Measurements from ENCODE around the gene ZNF446. TPM values are rescaled to one million over a fixed set of nuclear protein-coding genes. Genes with fewer than 3 reads are reported as not detected.
A peak's percentile ranks its signal among the peaks of the same experiment; 100 is the strongest.
"Not testable (repeated sequence)": the region's sequence is repeated elsewhere in the genome, so short reads cannot be mapped to it uniquely, and the experiment has no call there.

ZNF446 gene
- total RNA-seq, 2 experiments from 2014 or later, result 10.9 TPM

- DNase-seq, result no peak
- peak; percentile 2 for ATAC-seq (ENCODE audit: low read depth)
- Mint-ChIP-seq H3K36me3 (no peaks in the 10 kb centered on the region), H3K4me3 (peak overlapping the region; percentile 97), H3K27me3 (no peaks in the 10 kb centered on the region), H3K4me1 (peaks cover 18% of the 10 kb centered on the region), H3K9me3 (no peaks in the 10 kb centered on the region), H3K27ac (peak overlapping the region; percentile 100)
- POLR2A ChIA-PET, result interaction anchor here (1.0 to 2.4 kb wide), 9 partner anchors 8 to 128 kb away, joined by 3 to 11 read pairs (median 4); partner anchors contain the start of genes ZBTB45, ZNF324 and ZNF497
Measured at GRCh38 chr19:58474997-58475713, 997 bp upstream of the ZNF446 start.

GRCh38 chr19:58476498-58477015 lies 405 bp downstream of the ZNF446 start:
- POLR2A ChIA-PET, result interaction anchor here (0.6 to 2.4 kb wide), 10 partner anchors 9 to 150 kb away, joined by 3 to 10 read pairs (median 4); partner anchors contain the start of genes TRIM28, ZBTB45 and ZSCAN22
- Mint-ChIP-seq H3K4me1 (peaks cover 18% of the 10 kb centered on the region), H3K27ac (peak overlapping the region; percentile 100), H3K9me3 (no peaks in the 10 kb centered on the region), H3K4me3 (peak overlapping the region; percentile 97), H3K27me3 (no peaks in the 10 kb centered on the region), H3K36me3 (no peaks in the 10 kb centered on the region)
- ATAC-seq (ENCODE audit: low read depth) (peak; percentile 5), DNase-seq (no peak)

- Mint-ChIP-seq H3K4me1 (peaks cover 19% of the 10 kb centered on the region), H3K27ac (peak overlapping the region; percentile 100), H3K9me3 (no peaks in the 10 kb centered on the region), H3K27me3 (no peaks in the 10 kb centered on the region), H3K4me3 (peak overlapping the region; percentile 97), H3K36me3 (peaks cover 1% of the 10 kb centered on the region)
- ATAC-seq (ENCODE audit: low read depth), result no peak
- POLR2A ChIA-PET, result interaction anchor here (1.0 to 2.4 kb wide), 6 partner anchors 10 to 150 kb away, joined by 3 to 7 read pairs (median 4); partner anchors contain the start of gene ZSCAN22
- DNase-seq, result no peak
Measured at GRCh38 chr19:58477130-58477529, 978 bp downstream of the ZNF446 start.

- no peak for ATAC-seq (ENCODE audit: low read depth)
- POLR2A ChIA-PET, result no interaction called here
- Mint-ChIP-seq H3K27me3 (no peaks in the 10 kb centered on the region), H3K36me3 (peaks cover 2% of the 10 kb centered on the region), H3K27ac (peak overlapping the region; percentile 51), H3K9me3 (no peaks in the 10 kb centered on the region), H3K4me1 (peaks cover 22% of the 10 kb centered on the region), H3K4me3 (no peak overlapping the region)
- DNase-seq, result no peak
Measured at GRCh38 chr19:58477871-58478270, 1.7 kb downstream of the ZNF446 start.

- H3K36me3 Mint-ChIP-seq, result peaks cover 4% of the 10 kb centered on the region
- ATAC-seq (ENCODE audit: low read depth) (no peak), DNase-seq (no peak)
- no peak overlapping the region for H3K4me3 Mint-ChIP-seq
- H3K27me3 Mint-ChIP-seq, result no peaks in the 10 kb centered on the region
- H3K4me1 Mint-ChIP-seq, result peaks cover 20% of the 10 kb centered on the region
- H3K27ac Mint-ChIP-seq, result no peak overlapping the region
- POLR2A ChIA-PET, result no interaction called here
- no peaks in the 10 kb centered on the region for H3K9me3 Mint-ChIP-seq
Measured at GRCh38 chr19:58479303-58479702, 3.2 kb downstream of the ZNF446 start.

GRCh38 chr19:58479736-58480480 lies 3.8 kb downstream of the ZNF446 start:
- H3K27ac Mint-ChIP-seq, result no peak overlapping the region
- peaks cover 4% of the 10 kb centered on the region for H3K36me3 Mint-ChIP-seq
- no peaks in the 10 kb centered on the region for H3K9me3 Mint-ChIP-seq
- POLR2A ChIA-PET, result no interaction called here
- H3K4me1 Mint-ChIP-seq, result peaks cover 16% of the 10 kb centered on the region
- ATAC-seq (ENCODE audit: low read depth), result no peak
- H3K4me3 Mint-ChIP-seq, result no peak overlapping the region
- DNase-seq, result no peak
- H3K27me3 Mint-ChIP-seq, result no peaks in the 10 kb centered on the region

- no peaks in the 10 kb centered on the region for H3K9me3 Mint-ChIP-seq
- H3K4me1 Mint-ChIP-seq, result peaks cover 12% of the 10 kb centered on the region
- no peak overlapping the region for H3K27ac Mint-ChIP-seq
- POLR2A ChIA-PET, result no interaction called here
- no peak for DNase-seq
- no peak for ATAC-seq (ENCODE audit: low read depth)
- H3K4me3 Mint-ChIP-seq, result no peak overlapping the region
- peaks cover 4% of the 10 kb centered on the region for H3K36me3 Mint-ChIP-seq
- H3K27me3 Mint-ChIP-seq, result no peaks in the 10 kb centered on the region
Measured at GRCh38 chr19:58480481-58480830, 4.3 kb downstream of the ZNF446 start.

- Mint-ChIP-seq H3K4me3 (no peak overlapping the region), H3K27ac (no peak overlapping the region), H3K27me3 (no peaks in the 10 kb centered on the region), H3K36me3 (peaks cover 4% of the 10 kb centered on the region), H3K4me1 (peaks cover 12% of the 10 kb centered on the region), H3K9me3 (no peaks in the 10 kb centered on the region)
- POLR2A ChIA-PET, result interaction anchor here (0.8 kb wide), 1 partner anchor 18 kb away, joined by 3 read pairs; no protein-coding TSS in a partner anchor
- ATAC-seq (ENCODE audit: low read depth) (no peak), DNase-seq (no peak)
Measured at GRCh38 chr19:58480831-58481230, 4.7 kb downstream of the ZNF446 start.

GRCh38 chr19:58482372-58482771 lies 6.2 kb downstream of the ZNF446 start:
- POLR2A ChIA-PET, result no interaction called here
- Mint-ChIP-seq H3K4me3 (no peak overlapping the region), H3K36me3 (peaks cover 4% of the 10 kb centered on the region), H3K4me1 (peaks cover 6% of the 10 kb centered on the region), H3K27me3 (no peaks in the 10 kb centered on the region), H3K9me3 (no peaks in the 10 kb centered on the region), H3K27ac (peak overlapping the region; percentile 62)
- no peak for ATAC-seq (ENCODE audit: low read depth)
- DNase-seq, result no peak

- DNase-seq, result no peak
- Mint-ChIP-seq H3K27ac (no peak overlapping the region), H3K4me1 (peaks cover 3% of the 10 kb centered on the region), H3K4me3 (no peak overlapping the region), H3K27me3 (no peaks in the 10 kb centered on the region), H3K9me3 (no peaks in the 10 kb centered on the region), H3K36me3 (peaks cover 4% of the 10 kb centered on the region)
- POLR2A ChIA-PET, result no interaction called here
- no peak for ATAC-seq (ENCODE audit: low read depth)
Measured at GRCh38 chr19:58483776-58484175, 7.6 kb downstream of the ZNF446 start.

GRCh38 chr19:58484349-58484748 lies 8.2 kb downstream of the ZNF446 start:
- ATAC-seq (ENCODE audit: low read depth); POLR2A ChIA-PET; H3K27ac Mint-ChIP-seq: not testable (repeated sequence)

GRCh38 chr19:58491393-58491792 lies 15.2 kb downstream of the ZNF446 start:
- DNase-seq (no peak), ATAC-seq (ENCODE audit: low read depth) (no peak)
- Mint-ChIP-seq H3K4me1 (peaks cover 5% of the 10 kb centered on the region), H3K4me3 (no peak overlapping the region), H3K27ac (no peak overlapping the region), H3K36me3 (no peaks in the 10 kb centered on the region), H3K9me3 (no peaks in the 10 kb centered on the region), H3K27me3 (no peaks in the 10 kb centered on the region)
- POLR2A ChIA-PET, result no interaction called here

More at GRCh38 chr19:58484349-58484748, 8.2 kb downstream of the ZNF446 start:
- not testable (repeated sequence) for H3K9me3 Mint-ChIP-seq, H3K36me3 Mint-ChIP-seq, H3K4me3 Mint-ChIP-seq, H3K4me1 Mint-ChIP-seq, DNase-seq, H3K27me3 Mint-ChIP-seq

GRCh38 chr19:58492265-58492664 lies 16.1 kb downstream of the ZNF446 start:
- ATAC-seq (ENCODE audit: low read depth) (no peak), DNase-seq (no peak)
- peaks cover 10% of the 10 kb centered on the region for H3K4me1 Mint-ChIP-seq
- POLR2A ChIA-PET, result interaction anchor here (0.6 to 0.7 kb wide), 2 partner anchors 14 to 577 kb away, joined by 3 read pairs; no protein-coding TSS in a partner anchor
- H3K27ac Mint-ChIP-seq, result no peak overlapping the region
- no peaks in the 10 kb centered on the region for H3K27me3 Mint-ChIP-seq
- no peaks in the 10 kb centered on the region for H3K36me3 Mint-ChIP-seq
- no peaks in the 10 kb centered on the region for H3K9me3 Mint-ChIP-seq
- no peak overlapping the region for H3K4me3 Mint-ChIP-seq

Data from activated naive CD8-positive, alpha-beta T cell treated with anti-CD3 and anti-CD28 coated beads, Interleukin-2, amount 10 ng/mL, durations not matched to agents 7 days and 5 days (primary cell).